GM06990 (cell line): Measurements from ENCODE around the gene KRT24.

Source experiments
- DNase-seq: peaks from one replicate; pipeline ENCODE4 v3.0.0-alpha.2; 2011; ENCODE audit not compliant: insufficient read length; ENCODE audit errors: extremely low read depth
- H3K27me3 ChIP-seq: replicated peaks from 2 replicates; pipeline ENCODE4 v1.6.0; 2011; ENCODE audit warnings: low read length; ENCODE audit not compliant: control insufficient read depth, insufficient read depth
- H3K36me3 ChIP-seq: 2 replicates; pipeline ENCODE4 v1.5.1; 2011; ENCODE audit warnings: low read length; ENCODE audit not compliant: control insufficient read depth, insufficient read depth
- H3K4me3 ChIP-seq: replicated peaks from 2 replicates; pipeline ENCODE4 v1.5.1; 2011; ENCODE audit warnings: low read depth, mild to moderate bottlenecking, control low read depth, low read length
- TF ChIP-seq, protein P1 (sequence below): IDR thresholded peaks from 2 replicates; pipeline ENCODE4 v1.5.1; 2011; ENCODE audit warnings: low read length, control low read depth, mild to moderate bottlenecking, inconsistent platforms; ENCODE audit not compliant: insufficient read depth, poor library complexity, severe bottlenecking

Gene KRT24

DNA sequence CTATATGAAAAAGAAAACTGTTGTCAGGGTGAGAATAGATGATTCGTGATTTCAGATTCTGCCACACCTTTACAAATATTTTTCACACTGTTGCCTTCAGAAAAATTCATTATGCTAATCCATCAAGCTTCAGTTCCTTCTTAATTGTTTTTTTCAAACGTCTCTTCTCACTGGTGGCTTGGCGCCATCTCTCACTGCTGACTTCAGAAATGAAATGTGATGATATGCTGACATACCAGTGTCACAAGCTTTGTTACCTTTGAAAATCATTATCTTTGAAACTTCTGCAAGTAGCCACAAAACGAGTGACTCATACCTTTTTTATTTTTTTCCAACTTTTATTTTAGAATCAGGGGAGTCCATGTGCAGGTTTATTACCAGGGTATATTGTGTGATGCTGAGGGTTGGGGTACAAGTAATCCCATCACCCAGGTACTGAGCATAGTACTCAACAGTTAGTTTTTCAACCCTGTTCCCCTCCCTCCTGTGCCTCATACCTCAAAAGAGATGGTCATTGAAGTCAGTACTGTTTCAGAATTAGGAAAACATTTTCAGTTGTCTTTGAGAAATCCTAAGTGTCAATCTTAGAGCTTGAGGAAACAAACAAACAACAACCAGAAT lies 24.5 kb downstream of the KRT24 start:
- TF ChIP-seq, protein P1, sequence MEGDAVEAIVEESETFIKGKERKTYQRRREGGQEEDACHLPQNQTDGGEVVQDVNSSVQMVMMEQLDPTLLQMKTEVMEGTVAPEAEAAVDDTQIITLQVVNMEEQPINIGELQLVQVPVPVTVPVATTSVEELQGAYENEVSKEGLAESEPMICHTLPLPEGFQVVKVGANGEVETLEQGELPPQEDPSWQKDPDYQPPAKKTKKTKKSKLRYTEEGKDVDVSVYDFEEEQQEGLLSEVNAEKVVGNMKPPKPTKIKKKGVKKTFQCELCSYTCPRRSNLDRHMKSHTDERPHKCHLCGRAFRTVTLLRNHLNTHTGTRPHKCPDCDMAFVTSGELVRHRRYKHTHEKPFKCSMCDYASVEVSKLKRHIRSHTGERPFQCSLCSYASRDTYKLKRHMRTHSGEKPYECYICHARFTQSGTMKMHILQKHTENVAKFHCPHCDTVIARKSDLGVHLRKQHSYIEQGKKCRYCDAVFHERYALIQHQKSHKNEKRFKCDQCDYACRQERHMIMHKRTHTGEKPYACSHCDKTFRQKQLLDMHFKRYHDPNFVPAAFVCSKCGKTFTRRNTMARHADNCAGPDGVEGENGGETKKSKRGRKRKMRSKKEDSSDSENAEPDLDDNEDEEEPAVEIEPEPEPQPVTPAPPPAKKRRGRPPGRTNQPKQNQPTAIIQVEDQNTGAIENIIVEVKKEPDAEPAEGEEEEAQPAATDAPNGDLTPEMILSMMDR: no peak
- no peak for DNase-seq
- Histone ChIP-seq H3K36me3 (no peaks in the 10 kb centered on the region), H3K27me3 (no peaks in the 10 kb centered on the region; the same call in 1 of the 2 replicates), H3K4me3 (no peak overlapping the region)

DNA sequence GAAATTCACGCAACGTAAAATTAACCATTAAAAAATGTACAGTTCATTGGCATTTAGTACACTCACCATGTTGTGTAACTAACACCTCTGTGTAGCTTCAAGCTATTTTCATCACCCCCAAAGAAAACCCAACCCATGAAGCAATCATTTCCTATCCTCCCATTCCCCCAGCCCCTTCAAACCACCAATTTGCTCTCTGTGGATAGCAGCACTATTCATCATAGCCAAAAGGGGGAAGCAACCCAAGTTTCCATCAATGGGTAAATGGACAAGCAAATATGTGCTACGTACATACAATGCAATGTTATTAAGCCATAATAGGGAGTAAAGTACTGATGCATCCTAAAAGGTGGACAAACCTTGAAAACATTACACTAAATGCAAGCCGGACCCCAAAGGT lies 27.6 kb downstream of the KRT24 start:
- TF ChIP-seq, protein P1: no peak
- Histone ChIP-seq H3K4me3 (no peak overlapping the region), H3K36me3 (no peaks in the 10 kb centered on the region), H3K27me3 (no peaks in the 10 kb centered on the region)
- no peak for DNase-seq

DNA sequence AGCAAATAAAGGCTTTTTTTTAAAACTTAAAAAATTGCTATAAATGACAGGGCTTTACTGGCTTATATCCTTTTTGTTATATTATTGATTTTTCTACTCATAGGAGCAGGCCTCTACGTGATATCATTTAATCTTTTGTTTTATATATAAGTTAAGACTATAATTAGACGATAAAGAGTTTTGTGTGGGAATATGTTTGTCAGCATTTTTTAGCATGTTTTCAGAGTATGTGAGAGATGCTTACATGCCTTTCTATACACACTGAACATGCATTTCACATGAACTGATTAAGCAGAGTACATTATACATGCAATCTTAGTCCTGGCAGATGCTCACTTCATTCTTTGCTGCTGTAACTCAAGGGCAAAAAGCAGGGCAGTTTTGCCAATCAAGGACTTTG lies 30.9 kb downstream of the KRT24 start:
- no peak for DNase-seq
- H3K4me3 ChIP-seq: no peak overlapping the region
- H3K36me3 ChIP-seq: no peaks in the 10 kb centered on the region
- TF ChIP-seq, protein P1: no peak
- no peaks in the 10 kb centered on the region for H3K27me3 ChIP-seq

DNA sequence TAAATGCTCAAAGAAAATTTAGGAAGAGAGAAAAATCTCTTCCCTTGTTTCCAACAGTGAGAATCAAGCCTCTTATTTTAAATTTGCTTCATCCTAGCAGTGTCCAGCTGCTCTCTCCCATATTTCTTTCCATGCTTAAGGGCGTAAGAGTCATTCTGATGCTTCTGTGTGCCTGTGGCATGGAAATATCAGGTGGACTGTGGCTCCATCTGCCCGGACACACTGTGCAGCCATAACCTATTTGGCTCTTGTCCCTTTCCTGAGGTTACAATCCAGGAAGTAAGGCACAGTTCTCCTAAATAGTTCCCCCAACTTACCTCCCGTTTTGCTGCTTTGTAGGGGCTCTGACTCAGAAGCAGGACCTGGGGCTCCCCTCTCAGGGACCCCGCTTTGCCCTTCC lies 32.3 kb downstream of the KRT24 start:
- TF ChIP-seq, protein P1: no peak
- no peaks in the 10 kb centered on the region for H3K27me3 ChIP-seq

DNA sequence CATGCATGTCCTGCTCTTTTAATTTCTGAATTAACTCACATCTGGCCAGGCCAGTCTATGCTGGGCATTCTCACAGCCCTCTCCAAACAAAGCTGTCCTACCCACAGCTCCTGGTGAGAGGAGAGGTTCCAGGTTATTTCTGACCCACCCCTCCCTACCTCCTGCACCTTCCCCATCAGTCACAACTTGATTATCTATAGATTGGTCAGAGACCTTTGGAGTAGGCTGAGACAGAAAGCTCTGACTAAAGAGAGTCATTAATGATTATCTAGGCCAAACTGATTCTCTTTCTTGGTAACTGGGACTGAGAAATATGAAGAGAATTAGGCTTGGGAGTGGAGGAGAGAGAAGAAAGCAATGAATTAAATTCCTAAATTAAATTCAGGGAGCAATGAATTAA lies 37.2 kb downstream of the KRT24 start:
- DNase-seq: no peak
- TF ChIP-seq, protein P1: no peak
- H3K27me3 ChIP-seq: no peaks in the 10 kb centered on the region
- H3K4me3 ChIP-seq: no peak overlapping the region
- no peaks in the 10 kb centered on the region for H3K36me3 ChIP-seq

More for the DNA sequence above, 32.3 kb downstream of the KRT24 start:
- Histone ChIP-seq H3K36me3 (no peaks in the 10 kb centered on the region), H3K4me3 (no peak overlapping the region)
- no peak for DNase-seq
